ENCODE measurements around the gene VTI1B. TPM values are rescaled to one million over a fixed set of nuclear protein-coding genes. Genes with fewer than 3 reads are reported as not detected.

The VTI1B gene
- total RNA-seq, 1 donor from 2014 or later, result 69.8 TPM

- no peaks in the 10 kb centered on the region for H3K27me3 ChIP-seq
- H3K4me3 ChIP-seq, result no peak overlapping the region
- H4K20me1 ChIP-seq (ENCODE audit: low read depth), result no peaks in the 10 kb centered on the region
- no peak overlapping the region for H3K27ac Mint-ChIP-seq
- H3F3A ChIP-seq (ENCODE audit: low read depth), result no peaks in the 10 kb centered on the region
- TF ChIP-seq EZH2 (IDR thresholded peaks at IDR 0.05), result no peak
- TF ChIP-seq EZH2phosphoT487 (IDR thresholded peaks at IDR 0.05), result no peak
- TF ChIP-seq CTCF (IDR thresholded peaks at IDR 0.05), result no peak
- no peaks in the 10 kb centered on the region for H3K79me2 ChIP-seq (ENCODE audit: low read depth)
- H3K4me1 ChIP-seq, result no peaks in the 10 kb centered on the region
- H2AFZ ChIP-seq (replicated peaks), result no peak overlapping the region
- H3K36me3 ChIP-seq, result peaks cover 5% of the 10 kb centered on the region
- DNase-seq (ENCODE audit: low spot score), result no peak
- H3K4me2 ChIP-seq, result no peak overlapping the region
- no peak overlapping the region for H3K9ac ChIP-seq
- H3K36me3 Mint-ChIP-seq, result peaks cover 33% of the 10 kb centered on the region
- no peaks in the 10 kb centered on the region for H3K9me3 Mint-ChIP-seq
- no peaks in the 10 kb centered on the region for H3K27me3 Mint-ChIP-seq (ENCODE audit: insufficient read depth, low read depth)
- no peak overlapping the region for H3K27ac ChIP-seq
- no peaks in the 10 kb centered on the region for H3K4me1 Mint-ChIP-seq
- no peaks in the 10 kb centered on the region for H3K9me3 ChIP-seq (ENCODE audit: low read depth)
- no peak overlapping the region for H3K4me3 Mint-ChIP-seq
Observed at GRCh38 chr14:67650151-67650550, 24.3 kb downstream of the VTI1B start.

GRCh38 chr14:67646131-67646530, 28.3 kb downstream of the VTI1B start:
- Histone ChIP-seq H3K4me1 (no peaks in the 10 kb centered on the region), H3K27me3 (no peaks in the 10 kb centered on the region), H2AFZ (replicated peaks) (no peak overlapping the region), H3K79me2 (ENCODE audit: low read depth) (peaks cover 5% of the 10 kb centered on the region), H3K9me3 (ENCODE audit: low read depth) (no peaks in the 10 kb centered on the region), H3F3A (ENCODE audit: low read depth) (no peaks in the 10 kb centered on the region), H3K4me2 (no peak overlapping the region), H3K27ac (no peak overlapping the region), H3K36me3 (peaks cover 7% of the 10 kb centered on the region), H3K4me3 (no peak overlapping the region), H3K9ac (no peak overlapping the region), H4K20me1 (ENCODE audit: low read depth) (peaks cover 2% of the 10 kb centered on the region)
- DNase-seq (ENCODE audit: low spot score), result no peak
- Mint-ChIP-seq H3K9me3 (no peaks in the 10 kb centered on the region), H3K36me3 (peaks cover 30% of the 10 kb centered on the region), H3K4me3 (no peak overlapping the region), H3K27ac (no peak overlapping the region), H3K4me1 (no peaks in the 10 kb centered on the region), H3K27me3 (ENCODE audit: insufficient read depth, low read depth) (peaks cover 2% of the 10 kb centered on the region)
- no peak for TF ChIP-seq CTCF (IDR thresholded peaks at IDR 0.05)
- TF ChIP-seq EZH2 (IDR thresholded peaks at IDR 0.05), result no peak
- no peak for TF ChIP-seq EZH2phosphoT487 (IDR thresholded peaks at IDR 0.05)

- Histone ChIP-seq H3K9me3 (ENCODE audit: low read depth) (no peaks in the 10 kb centered on the region), H3K27ac (no peak overlapping the region), H4K20me1 (ENCODE audit: low read depth) (peaks cover 2% of the 10 kb centered on the region), H3K4me1 (no peaks in the 10 kb centered on the region), H3K79me2 (ENCODE audit: low read depth) (peaks cover 5% of the 10 kb centered on the region), H3F3A (ENCODE audit: low read depth) (no peaks in the 10 kb centered on the region), H3K4me2 (no peak overlapping the region), H3K4me3 (no peak overlapping the region), H2AFZ (replicated peaks) (no peak overlapping the region), H3K36me3 (peaks cover 7% of the 10 kb centered on the region), H3K27me3 (no peaks in the 10 kb centered on the region), H3K9ac (no peak overlapping the region)
- Mint-ChIP-seq H3K4me3 (no peak overlapping the region), H3K27ac (no peak overlapping the region), H3K4me1 (no peaks in the 10 kb centered on the region), H3K27me3 (ENCODE audit: insufficient read depth, low read depth) (peaks cover 2% of the 10 kb centered on the region), H3K9me3 (no peaks in the 10 kb centered on the region), H3K36me3 (peaks cover 26% of the 10 kb centered on the region)
- TF ChIP-seq EZH2 (IDR thresholded peaks at IDR 0.05), result no peak
- TF ChIP-seq CTCF (IDR thresholded peaks at IDR 0.05), result no peak
- no peak for TF ChIP-seq EZH2phosphoT487 (IDR thresholded peaks at IDR 0.05)
- DNase-seq (ENCODE audit: low spot score), result no peak
Observed at GRCh38 chr14:67645414-67645813, 29.0 kb downstream of the VTI1B start.

All from neural progenitor cell (in vitro differentiated cells).